T-helper 1 cell (primary cell): ENCODE measurements around the gene ATP1A4.
"Not testable (repeated sequence)": the region's sequence is repeated elsewhere in the genome, so short reads cannot be mapped to it uniquely, and the experiment has no call there.

Source experiments
- DNase-seq, 5 donors: peaks; one replicate each; pipeline ENCODE4 v3.0.0-alpha.2; 2012 to 2020

The ATP1A4 gene

DNA sequence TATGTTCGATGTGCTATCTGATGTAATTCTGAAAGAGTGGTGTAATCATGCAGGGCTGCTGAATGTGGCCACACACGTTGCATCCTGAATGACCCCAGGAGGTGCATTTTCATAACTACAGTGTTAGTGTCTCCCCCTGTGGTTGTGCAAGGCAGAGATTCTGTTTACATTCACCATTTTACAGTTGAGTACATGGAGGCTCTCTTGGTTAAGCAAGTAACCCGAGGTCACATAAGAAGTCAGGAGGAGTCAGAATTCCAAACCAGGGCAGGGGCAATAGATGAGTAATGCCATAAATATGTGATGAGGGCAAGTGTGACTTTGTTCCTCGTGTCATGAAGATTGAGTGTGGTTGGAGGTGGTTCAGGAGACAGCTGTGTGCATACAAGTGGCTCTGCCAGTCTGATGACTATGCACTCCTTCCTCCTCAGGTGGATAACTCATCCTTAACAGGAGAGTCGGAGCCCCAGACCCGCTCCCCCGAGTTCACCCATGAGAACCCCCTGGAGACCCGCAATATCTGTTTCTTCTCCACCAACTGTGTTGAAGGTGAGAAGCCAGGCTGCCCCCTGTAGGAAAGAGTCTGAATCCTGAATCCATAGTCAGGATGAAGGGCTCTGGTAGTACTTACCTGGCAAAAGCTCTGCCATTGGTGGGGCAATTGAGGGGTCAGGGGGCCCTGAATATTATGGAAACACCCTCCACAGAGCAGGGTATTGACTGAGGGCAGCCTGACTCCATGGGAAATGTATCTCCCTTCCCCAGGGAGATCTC lies 26.5 kb upstream of the ATP1A4 start:
- no peak for DNase-seq

- no peak for DNase-seq
Measured at GRCh38 chr1:160125746-160126145, 25.7 kb upstream of the ATP1A4 start.

- DNase-seq: not testable (repeated sequence)
Measured at GRCh38 chr1:160126342-160126741, 25.1 kb upstream of the ATP1A4 start.

DNA sequence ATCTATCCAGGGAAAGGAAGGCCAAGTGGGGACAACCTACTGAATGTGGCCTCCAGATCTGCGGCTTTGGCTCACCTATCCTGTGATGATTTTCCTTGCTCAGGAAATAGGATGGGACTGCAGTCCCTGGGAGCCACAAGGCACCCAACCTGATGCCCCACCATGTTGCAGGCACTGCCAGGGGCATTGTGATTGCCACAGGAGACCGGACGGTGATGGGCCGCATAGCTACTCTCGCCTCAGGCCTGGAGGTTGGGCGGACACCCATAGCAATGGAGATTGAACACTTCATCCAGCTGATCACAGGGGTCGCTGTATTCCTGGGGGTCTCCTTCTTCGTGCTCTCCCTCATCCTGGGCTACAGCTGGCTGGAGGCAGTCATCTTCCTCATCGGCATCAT lies 24.0 kb upstream of the ATP1A4 start:
- DNase-seq: no peak

DNA sequence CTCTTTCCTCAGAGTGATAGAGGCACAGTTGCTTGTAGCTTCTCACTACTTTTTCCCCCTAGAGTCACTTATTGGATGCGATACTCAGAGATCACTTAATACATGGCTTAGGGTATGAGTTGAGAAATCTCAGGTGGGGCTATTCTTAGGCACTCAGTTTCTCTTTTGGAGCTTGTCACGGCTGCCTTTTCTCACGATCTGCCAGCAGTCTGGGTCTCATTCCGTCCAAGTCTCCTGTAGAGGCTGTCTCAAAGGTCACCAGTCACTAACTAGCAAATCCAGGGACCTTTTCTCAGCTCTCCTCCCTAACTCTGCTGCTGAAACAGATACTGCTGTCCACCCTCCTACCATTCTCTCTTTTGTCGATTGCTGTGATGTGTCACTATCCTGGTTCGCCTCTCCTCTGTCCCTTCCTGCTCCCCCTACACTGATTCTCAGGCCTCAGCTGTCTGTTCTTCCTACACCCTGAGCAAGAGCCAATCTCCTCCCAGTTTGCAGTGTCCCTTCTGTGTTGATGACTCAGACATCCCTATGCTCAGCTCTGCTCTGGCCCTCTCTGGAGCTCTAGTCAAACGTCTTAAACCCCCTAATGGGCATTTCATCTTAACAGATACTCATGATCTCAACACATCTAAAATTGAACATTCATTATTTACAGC lies 23.4 kb upstream of the ATP1A4 start:
- no peak for DNase-seq

DNA sequence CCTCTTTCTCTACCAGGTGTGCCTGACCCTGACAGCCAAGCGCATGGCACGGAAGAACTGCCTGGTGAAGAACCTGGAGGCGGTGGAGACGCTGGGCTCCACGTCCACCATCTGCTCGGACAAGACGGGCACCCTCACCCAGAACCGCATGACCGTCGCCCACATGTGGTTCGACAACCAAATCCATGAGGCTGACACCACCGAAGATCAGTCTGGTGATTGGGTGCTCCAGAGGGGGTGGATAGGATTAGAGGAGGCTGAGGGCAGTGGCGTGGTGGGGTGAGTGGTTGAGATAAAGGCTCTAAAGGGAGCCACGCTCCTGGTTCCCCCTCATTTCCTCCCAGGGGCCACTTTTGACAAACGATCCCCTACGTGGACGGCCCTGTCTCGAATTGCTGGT lies 22.8 kb upstream of the ATP1A4 start:
- DNase-seq: no peak

GRCh38 chr1:160129046-160129445 lies 22.4 kb upstream of the ATP1A4 start:
- DNase-seq: no peak

- no peak for DNase-seq
Measured at GRCh38 chr1:160129558-160129957, 21.8 kb upstream of the ATP1A4 start.

- DNase-seq: no peak
Measured at GRCh38 chr1:160129966-160130365, 21.4 kb upstream of the ATP1A4 start.

- no peak for DNase-seq
Measured at GRCh38 chr1:160130486-160130885, 20.9 kb upstream of the ATP1A4 start.

- no peak for DNase-seq
Measured at GRCh38 chr1:160130939-160131338, 20.5 kb upstream of the ATP1A4 start.

DNA sequence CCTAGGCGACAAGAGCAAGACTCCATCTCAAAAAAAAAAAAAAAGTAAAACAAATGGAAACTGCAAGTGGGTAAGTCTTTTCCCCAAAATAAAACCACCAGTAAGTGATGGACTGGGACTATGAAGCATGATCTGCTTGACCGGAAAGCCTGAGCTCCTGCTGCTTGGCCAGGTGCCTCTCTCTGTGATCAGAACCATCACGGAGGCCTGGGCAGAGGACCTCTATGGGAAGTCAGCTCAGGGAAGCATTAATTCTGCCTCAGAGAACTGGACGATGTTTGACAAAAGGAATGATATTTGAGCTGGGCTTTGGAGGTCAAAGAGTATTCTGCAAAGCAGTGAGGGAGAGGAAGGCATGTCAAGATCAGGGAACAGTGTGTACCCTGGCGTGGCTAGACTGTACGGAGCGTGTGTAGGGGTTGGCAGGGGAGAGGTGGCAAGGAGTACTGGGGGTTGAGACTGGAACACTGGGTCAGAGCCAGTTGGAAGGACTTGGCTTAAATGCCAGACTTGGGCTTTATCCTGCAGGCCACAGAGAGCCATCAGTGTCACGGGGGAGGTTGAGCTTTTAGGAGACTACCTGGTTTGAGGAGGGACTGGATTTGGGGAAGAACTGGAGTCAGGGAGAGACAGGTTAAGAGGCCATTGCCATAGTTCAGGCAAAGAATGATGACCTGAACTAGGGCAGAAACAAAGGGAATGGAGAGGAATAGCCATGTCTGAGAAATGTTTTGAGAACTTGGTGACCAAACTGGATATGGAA lies 19.4 kb upstream of the ATP1A4 start:
- no peak for DNase-seq

DNA sequence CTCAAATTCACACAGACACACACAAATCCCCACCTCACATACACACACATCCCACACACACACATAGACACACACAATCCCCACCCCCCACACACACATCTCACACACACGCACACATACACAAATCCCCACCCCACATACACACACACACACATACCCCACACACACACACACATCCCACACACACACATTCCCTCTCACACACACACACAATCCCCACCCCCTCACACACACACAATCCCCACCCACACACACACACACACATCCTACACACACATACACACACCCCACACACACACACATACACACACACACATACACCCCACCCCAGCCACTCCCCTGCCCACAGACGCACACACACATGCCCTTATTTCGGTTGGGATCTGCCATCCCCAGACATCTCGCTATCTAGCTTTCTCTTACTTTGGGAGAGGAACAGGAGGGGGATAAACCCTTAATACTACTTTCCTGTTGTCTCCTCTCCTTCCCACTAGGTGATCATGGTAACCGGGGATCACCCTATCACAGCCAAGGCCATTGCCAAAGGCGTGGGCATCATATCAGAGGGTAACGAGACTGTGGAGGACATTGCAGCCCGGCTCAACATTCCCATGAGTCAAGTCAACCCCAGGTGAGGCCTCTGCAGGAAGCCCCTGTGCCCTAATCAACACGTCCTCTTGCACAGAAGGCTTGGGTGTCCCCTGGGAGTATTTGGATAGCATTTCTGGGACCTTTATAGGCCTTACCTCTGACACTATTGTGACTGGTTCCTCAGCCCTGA lies 17.2 kb upstream of the ATP1A4 start:
- no peak for DNase-seq

GRCh38 chr1:160134791-160135572 lies 16.4 kb upstream of the ATP1A4 start:
- no peak for DNase-seq

GRCh38 chr1:160136121-160136925 lies 15.1 kb upstream of the ATP1A4 start:
- DNase-seq: no peak

DNA sequence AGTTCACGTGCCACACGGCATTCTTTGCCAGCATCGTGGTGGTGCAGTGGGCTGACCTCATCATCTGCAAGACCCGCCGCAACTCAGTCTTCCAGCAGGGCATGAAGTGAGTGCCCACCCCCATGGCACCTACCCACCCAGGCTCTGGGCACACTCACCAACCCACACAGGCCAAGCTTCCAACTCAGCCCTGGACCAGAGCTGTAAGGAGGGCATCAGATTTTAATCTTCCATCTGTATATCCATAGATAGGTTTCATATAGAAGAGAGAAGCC lies 14.5 kb upstream of the ATP1A4 start:
- DNase-seq: no peak

DNA sequence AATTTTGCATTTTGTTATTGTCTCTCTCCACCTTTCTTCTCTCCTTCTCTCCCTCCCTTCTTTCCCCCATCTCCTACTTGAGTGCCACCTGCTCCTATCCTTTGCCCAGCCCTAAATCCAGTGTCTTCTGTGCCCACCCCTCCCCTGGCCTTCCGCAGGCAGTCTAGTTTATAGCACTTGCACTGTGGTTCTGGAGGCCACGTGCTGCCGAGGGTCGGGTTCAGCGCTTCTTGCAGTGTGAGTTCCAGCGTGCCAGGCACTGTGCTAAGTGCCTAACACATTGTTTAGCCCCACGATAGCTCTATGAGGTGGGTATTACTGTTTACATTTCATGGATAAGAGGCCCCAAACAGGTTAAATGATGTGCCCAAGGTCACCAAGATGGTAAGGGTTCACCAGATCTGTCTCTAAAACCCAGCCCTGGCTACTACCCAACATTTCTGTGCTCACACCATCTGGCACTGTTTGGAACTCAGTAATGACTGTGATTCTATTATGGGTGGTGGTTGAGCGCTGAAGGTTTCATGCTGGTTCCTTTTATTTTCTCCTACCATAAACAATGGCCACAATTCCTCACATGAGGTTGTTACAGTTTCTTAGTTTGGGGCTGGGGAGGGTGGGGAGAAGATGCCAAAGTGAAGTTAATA lies 14.1 kb upstream of the ATP1A4 start:
- DNase-seq: no peak

DNA sequence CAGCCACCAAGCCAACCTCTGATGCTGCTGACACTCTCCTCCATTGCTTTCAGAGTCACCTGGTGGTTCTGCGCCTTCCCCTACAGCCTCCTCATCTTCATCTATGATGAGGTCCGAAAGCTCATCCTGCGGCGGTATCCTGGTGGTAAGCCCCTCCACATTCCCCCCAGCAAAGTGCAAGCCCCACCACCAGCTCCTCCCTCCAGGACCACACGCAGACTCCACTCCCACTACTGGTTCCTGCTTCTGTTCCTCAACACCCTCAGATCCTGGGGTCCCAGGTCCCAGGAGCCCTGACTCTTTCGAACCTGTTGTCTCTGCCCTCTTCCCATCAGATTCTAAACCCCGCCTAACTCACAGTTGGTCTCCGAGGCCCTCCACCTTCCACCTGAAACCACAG lies 11.6 kb upstream of the ATP1A4 start:
- no peak for DNase-seq

DNA sequence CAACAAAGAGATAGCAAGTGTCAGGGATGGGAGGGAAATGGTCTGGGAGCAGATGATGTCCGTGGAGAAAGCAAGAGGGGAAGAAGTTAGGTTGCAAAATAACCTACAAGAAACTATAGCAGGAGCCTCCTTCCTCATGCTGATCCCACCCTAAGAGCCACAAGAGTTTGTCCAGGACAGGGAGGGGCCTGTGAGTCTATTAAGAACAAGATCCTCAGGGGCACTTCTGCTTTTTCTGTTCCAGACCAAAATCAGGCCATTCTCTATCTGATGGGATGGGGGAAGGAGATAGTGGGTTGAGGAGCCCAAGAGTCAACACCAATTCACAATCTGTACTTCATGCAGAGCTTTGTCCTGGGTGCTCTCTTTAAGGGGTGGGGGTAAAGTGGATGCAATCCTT lies 7.7 kb upstream of the ATP1A4 start:
- DNase-seq: no peak

DNA sequence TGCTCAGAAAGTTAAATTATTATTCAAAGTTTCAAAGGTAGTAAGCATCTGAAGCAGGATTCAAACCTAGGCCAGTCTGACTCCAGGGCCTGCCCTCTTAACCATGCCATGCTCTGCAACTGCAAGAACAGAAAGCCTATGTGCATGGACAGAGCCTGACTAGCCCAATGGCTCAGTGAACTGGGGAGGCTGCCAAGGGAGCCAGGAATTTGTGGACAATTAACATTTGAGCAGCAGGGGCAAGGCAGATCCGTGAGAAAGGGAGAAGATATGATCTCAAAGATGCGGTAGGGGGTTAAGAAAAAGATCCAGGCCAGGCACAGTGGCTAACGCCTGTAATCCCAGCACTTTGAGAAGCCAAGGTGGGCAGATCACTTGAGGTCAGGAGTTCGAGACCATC lies 6.5 kb upstream of the ATP1A4 start:
- no peak for DNase-seq

DNA sequence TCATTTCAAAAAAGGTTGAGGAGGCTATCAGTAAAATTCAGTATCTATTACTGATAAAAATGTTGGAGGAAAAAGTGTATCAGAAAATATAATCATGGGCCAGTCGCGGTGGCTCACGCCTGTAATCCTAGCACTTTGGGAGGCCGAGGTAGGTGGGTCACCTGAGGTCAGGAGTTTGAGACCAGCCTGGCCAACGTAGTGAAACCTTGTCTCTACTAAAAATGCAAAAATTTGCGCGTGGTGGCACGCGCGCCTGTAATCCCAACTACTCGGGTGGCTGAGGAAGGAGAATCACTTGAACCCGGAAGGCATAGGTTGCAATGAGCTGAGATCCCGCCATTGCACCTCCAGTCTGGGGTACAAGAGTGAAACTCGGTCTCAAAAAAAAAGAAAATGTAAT lies 5.3 kb upstream of the ATP1A4 start:
- no peak for DNase-seq
